SU-DHL-6 (cell line): ENCODE results near the gene FUT8.
"Not testable (repeated sequence)": the region's sequence is repeated elsewhere in the genome, so short reads cannot be mapped to it uniquely, and the experiment has no call there.

Source experiments
- H2AFZ ChIP-seq: fragments of 200-600 bp; sonication (generic); 2 replicates; pipeline ENCODE4 v1.6.1; 2014; ENCODE audit warnings: low read depth, mild to moderate bottlenecking, moderate library complexity, mixed read lengths, antibody characterized with exemption, low read length; ENCODE audit not compliant: severe bottlenecking
- H3F3A ChIP-seq: fragments of 200-600 bp; shearing (Covaris generic); 2 replicates; pipeline ENCODE4 v1.6.0; 2016; ENCODE audit warnings: antibody characterized with exemption, mild to moderate bottlenecking; ENCODE audit not compliant: insufficient read depth
- H3K27ac ChIP-seq: fragments of 200-600 bp; sonication (generic); 2 replicates; pipeline ENCODE4 v1.5.1; 2016; ENCODE audit warnings: low read depth, mild to moderate bottlenecking, low read length, moderate library complexity, mixed read lengths
- H3K27me3 ChIP-seq: fragments of 200-600 bp; sonication (generic), shearing (Covaris generic); 2 replicates; pipeline ENCODE4 v1.6.0; 2014; ENCODE audit warnings: mild to moderate bottlenecking, low read length
- H3K36me3 ChIP-seq: fragments of 200-600 bp; sonication (generic); 2 replicates; pipeline ENCODE4 v1.6.1; 2014; ENCODE audit warnings: mild to moderate bottlenecking, low read length, mixed read lengths
- H3K4me2 ChIP-seq: fragments of 300-600, 200-600 bp; shearing (Covaris generic), sonication (generic); 2 replicates; pipeline ENCODE4 v1.6.0; 2014; ENCODE audit warnings: low read length, low read depth, mild to moderate bottlenecking; ENCODE audit not compliant: poor library complexity, severe bottlenecking
- H3K4me3 ChIP-seq: fragments of 200-600 bp; sonication (generic); 2 replicates; pipeline ENCODE4 v1.5.1; 2014; ENCODE audit warnings: antibody characterized with exemption, low read length, mild to moderate bottlenecking, mixed read lengths; ENCODE audit not compliant: insufficient read depth, poor library complexity, severe bottlenecking
- H3K79me2 ChIP-seq: fragments of 200-600 bp; sonication (generic); 2 replicates; pipeline ENCODE4 v1.6.1; 2014; ENCODE audit warnings: mild to moderate bottlenecking, low read length, moderate library complexity; ENCODE audit not compliant: insufficient read depth
- H3K9ac ChIP-seq: fragments of 200-600 bp; sonication (generic); 2 replicates; pipeline ENCODE4 v1.7.0; 2014; ENCODE audit warnings: mild to moderate bottlenecking, low read length
- H3K9me2 ChIP-seq: fragments of 200-600 bp; sonication (generic); replicated peaks from 2 replicates; pipeline ENCODE4 v1.6.1; 2014; ENCODE audit warnings: low read length; ENCODE audit not compliant: insufficient read depth
- H3K9me3 ChIP-seq: fragments of 200-600 bp; sonication (generic); 2 replicates; pipeline ENCODE4 v1.6.1; 2014; ENCODE audit warnings: low read length, mixed read lengths; ENCODE audit not compliant: insufficient read depth
- H4K20me1 ChIP-seq: fragments of 200-600 bp; sonication (generic); 2 replicates; pipeline ENCODE4 v1.6.1; 2014; ENCODE audit warnings: low read depth, mild to moderate bottlenecking, antibody characterized with exemption, low read length, moderate library complexity, mixed read lengths
- CTCF ChIP-seq: fragments of 200-600 bp; sonication (generic); IDR thresholded peaks from one replicate; pipeline ENCODE4 v1.5.1; 2017; ENCODE audit warnings: antibody characterized with exemption, mild to moderate bottlenecking, low read length, moderate library complexity; ENCODE audit not compliant: insufficient read depth, poor library complexity, severe bottlenecking
- EZH2phosphoT487 ChIP-seq: fragments of 200-600 bp; sonication (generic), shearing (Covaris generic); conservative IDR thresholded peaks from 2 replicates; pipeline ENCODE4 v1.6.1; 2018; ENCODE audit warnings: mild to moderate bottlenecking, antibody characterized with exemption, low read length, moderate library complexity, mixed read lengths

FUT8 gene

GRCh38 chr14:65628664-65629063 lies 216.1 kb downstream of the FUT8 start:
- no peaks in the 10 kb centered on the region for H3K27me3 ChIP-seq
- no peak overlapping the region for H3K9ac ChIP-seq
- H3K9me3 ChIP-seq: no peaks in the 10 kb centered on the region
- peaks cover 18% of the 10 kb centered on the region for H3F3A ChIP-seq
- H3K9me2 ChIP-seq: no peaks in the 10 kb centered on the region
- no peak overlapping the region for H3K4me3 ChIP-seq
- no peak overlapping the region for H3K27ac ChIP-seq
- H2AFZ ChIP-seq: no peak overlapping the region
- no peaks in the 10 kb centered on the region; the same call in 1 of the 2 replicates for H3K36me3 ChIP-seq
- no peak for TF ChIP-seq EZH2phosphoT487
- TF ChIP-seq CTCF: no peak
- H4K20me1 ChIP-seq: no peaks in the 10 kb centered on the region
- H3K4me2 ChIP-seq: no peak overlapping the region
- no peaks in the 10 kb centered on the region for H3K79me2 ChIP-seq

DNA sequence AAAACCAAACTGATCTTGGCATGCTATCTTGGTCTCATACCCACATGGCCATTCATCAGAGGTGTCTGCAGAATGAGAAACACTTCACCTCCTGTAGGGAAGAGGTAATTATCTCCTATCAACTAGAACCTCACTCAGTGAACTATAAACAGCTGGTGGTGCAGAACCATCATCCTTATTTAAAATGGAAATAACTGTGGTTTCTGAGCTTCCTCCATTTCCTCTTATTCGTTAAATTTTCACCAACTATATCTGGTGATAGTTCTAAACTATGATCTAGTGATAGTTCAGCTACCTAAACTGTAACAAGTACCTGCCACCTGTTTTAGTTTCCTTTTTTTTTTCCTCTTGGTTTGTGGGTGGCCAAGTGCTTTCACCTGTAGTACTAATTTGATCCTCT lies 218.5 kb downstream of the FUT8 start:
- TF ChIP-seq EZH2phosphoT487 (no peak), CTCF (no peak)
- Histone ChIP-seq H3K79me2 (0 out of 2 replicates have a peak, but pooled peaks cover 12% of the 10 kb centered on the region), H3F3A (peaks cover 18% of the 10 kb centered on the region), H2AFZ (no peak overlapping the region), H3K4me2 (no peak overlapping the region), H3K9ac (no peak overlapping the region), H3K36me3 (no peaks in the 10 kb centered on the region; the same call in 1 of the 2 replicates), H3K9me3 (no peaks in the 10 kb centered on the region), H3K27me3 (no peaks in the 10 kb centered on the region), H3K27ac (peak overlapping the region; percentile 27), H4K20me1 (no peaks in the 10 kb centered on the region), H3K4me3 (no peak overlapping the region), H3K9me2 (no peaks in the 10 kb centered on the region)

DNA sequence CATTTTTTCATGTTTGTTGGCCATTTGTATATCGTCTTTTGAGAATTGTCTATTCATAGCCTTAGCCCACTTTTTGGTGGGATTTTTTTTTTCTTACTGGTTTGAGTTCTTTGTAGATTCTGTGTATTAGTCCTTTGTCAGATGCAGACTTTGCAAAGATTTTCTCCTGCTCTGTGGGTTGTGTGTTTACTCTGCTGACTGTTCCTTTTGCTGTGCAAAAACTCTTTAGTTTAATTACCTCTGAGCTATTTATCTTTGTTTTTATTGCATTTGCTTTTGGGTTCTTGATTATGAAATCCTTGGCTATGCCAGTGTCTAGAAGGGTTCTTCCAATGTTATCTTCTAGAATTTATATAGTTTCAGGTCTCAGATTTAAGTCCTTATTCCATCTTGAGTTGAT lies 220.0 kb downstream of the FUT8 start:
- Histone ChIP-seq H3K9me2 (no peaks in the 10 kb centered on the region), H3F3A (peaks cover 18% of the 10 kb centered on the region), H3K27me3 (no peaks in the 10 kb centered on the region), H3K4me2 (no peak overlapping the region), H3K9ac (no peak overlapping the region), H3K36me3 (peaks cover 4% of the 10 kb centered on the region), H3K27ac (no peak overlapping the region), H4K20me1 (no peaks in the 10 kb centered on the region), H2AFZ (no peak overlapping the region), H3K79me2 (0 out of 2 replicates have a peak, but pooled peaks cover 12% of the 10 kb centered on the region), H3K4me3 (no peak overlapping the region), H3K9me3 (no peaks in the 10 kb centered on the region)
- TF ChIP-seq CTCF: no peak
- no peak for TF ChIP-seq EZH2phosphoT487

DNA sequence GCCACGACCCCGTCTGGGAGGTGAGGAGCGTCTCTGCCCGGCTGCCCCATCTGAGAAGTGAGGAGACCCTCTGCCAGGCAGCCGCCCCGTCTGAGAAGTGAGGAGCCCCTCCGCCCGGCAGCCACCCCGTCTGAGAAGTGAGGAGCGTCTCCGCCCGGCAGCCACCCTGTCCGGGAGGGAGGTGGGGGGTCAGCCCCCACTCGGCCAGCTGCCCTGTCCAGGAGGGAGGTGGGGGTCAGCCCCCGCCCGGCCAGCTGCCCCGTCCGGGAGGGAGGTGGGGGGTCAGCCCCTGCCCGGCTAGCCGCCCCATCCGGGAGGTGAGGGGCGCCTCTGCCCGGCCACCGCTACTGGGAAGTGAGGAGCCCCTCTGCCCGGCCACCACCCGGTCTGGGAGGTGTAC lies 221.1 kb downstream of the FUT8 start:
- peaks cover 18% of the 10 kb centered on the region for H3F3A ChIP-seq

More for the DNA sequence above, 221.1 kb downstream of the FUT8 start:
- not testable (repeated sequence) for H3K9me2 ChIP-seq, H3K4me2 ChIP-seq, H2AFZ ChIP-seq, H3K9me3 ChIP-seq, H3K9ac ChIP-seq, H4K20me1 ChIP-seq, H3K27ac ChIP-seq, H3K27me3 ChIP-seq, H3K36me3 ChIP-seq, H3K4me3 ChIP-seq
- 0 out of 2 replicates have a peak, but pooled peaks cover 13% of the 10 kb centered on the region for H3K79me2 ChIP-seq
